HCT116 (cell line): ENCODE data around the gene NCOA6. TPM values are rescaled to one million over a fixed set of nuclear protein-coding genes. Genes with fewer than 3 reads are reported as not detected.

Experiments
- ATAC-seq: fragments of 200-7000 bp; cut with Tn5 transposase; 2 replicates; pipeline ENCODE4 v1.9.1; 2020; ENCODE audit warnings: mild to moderate bottlenecking, moderate library complexity
- BruUV-seq: library from RNA; stranded (reverse); fragments of 400-500 nt; replicated peaks from 2 replicates; lab custom pipeline; 2021; lab: Mats Ljungman, UMichigan
- CTCF ChIA-PET: fragments of 300-600 bp; sonication (Branson Sonifier 250); formaldehyde crosslinking; loops from one replicate; lab custom pipeline; 2021; ENCODE audit warnings: antibody characterized with exemption; lab: Charles Lee
- POLR2A ChIA-PET: fragments of 300-600, 350-600 bp; sonication (Branson Sonifier 250); formaldehyde crosslinking; loops from one replicate; lab custom pipeline; 2021; ENCODE audit warnings: antibody characterized with exemption; lab: Charles Lee
- RAD21 ChIA-PET, 2 experiments: fragments of 300-600 bp; sonication (Branson Sonifier 250); formaldehyde crosslinking; loops; one replicate each; lab custom pipeline; 2023; ENCODE audit warnings: low total read pairs in 2 of 2; ENCODE audit not compliant: uncharacterized antibody in 2 of 2, unreplicated experiment in 2 of 2, low non-redundant PET in 1 of 2; lab: Charles Lee
- DNase-seq: peaks from one replicate; pipeline ENCODE4 v3.0.0-alpha.2; 2010; ENCODE audit warnings: low read depth, low spot score
- H2AFZ ChIP-seq: fragments of 200-600 bp; shearing (Covaris generic), sonication (generic); 2 replicates; pipeline ENCODE4 v1.6.1; 2017; ENCODE audit warnings: low read depth, mixed run types, mixed read lengths, antibody characterized with exemption, low read length; ENCODE audit not compliant: poor library complexity, severe bottlenecking
- H3K27ac ChIP-seq: 2 replicates; pipeline ENCODE4 v1.5.1; 2012; ENCODE audit warnings: low read depth, low read length
- H3K27me3 ChIP-seq: fragments of 200-600 bp; sonication (generic); 2 replicates; pipeline ENCODE4 v1.6.1; 2016; ENCODE audit warnings: mixed run types, low read length, mixed read lengths; ENCODE audit not compliant: insufficient read depth
- H3K36me3 ChIP-seq, 2 experiments: fragments of 200-500 bp in 1 of 2; fragments of 200-600 bp in 1 of 2; sonication (Bioruptor generic) in 1 of 2; sonication (generic) in 1 of 2; 2 replicates each; pipeline versions ENCODE4 v1.5.1 to v1.6.1; 2014 to 2016; ENCODE audit warnings: low read length in 2 of 2, inconsistent platforms in 1 of 2, mixed read lengths in 1 of 2, mixed run types in 1 of 2; ENCODE audit not compliant: insufficient read depth in 2 of 2, control insufficient read depth in 1 of 2
- H3K4me1 ChIP-seq, 2 experiments: fragments of 200-600 bp in 1 of 2; sonication (generic) in 1 of 2; 2 replicates each; pipeline versions ENCODE4 v1.5.1 to v1.6.1; 2012 to 2017; ENCODE audit warnings: low read length in 2 of 2, inconsistent platforms in 1 of 2, mild to moderate bottlenecking in 1 of 2, mixed read lengths in 1 of 2, mixed run types in 1 of 2, moderate library complexity in 1 of 2; ENCODE audit not compliant: insufficient read depth in 2 of 2, control insufficient read depth in 1 of 2
- H3K4me2 ChIP-seq: fragments of 200-600 bp; sonication (generic); 2 replicates; pipeline ENCODE4 v1.6.1; 2017; ENCODE audit warnings: mixed run types, low read length, mixed read lengths
- H3K4me3 ChIP-seq, 2 experiments: fragments of 200-600 bp in 1 of 2; sonication (generic) in 1 of 2; replicated peaks in 1 of 2; 2 replicates each; pipeline ENCODE4 v1.5.1; 2011 to 2016; ENCODE audit warnings: low read length in 2 of 2, control low read depth in 1 of 2, low read depth in 1 of 2, mild to moderate bottlenecking in 1 of 2, mixed read lengths in 1 of 2, mixed run types in 1 of 2
- H3K79me2 ChIP-seq: fragments of 200-600 bp; sonication (generic); 2 replicates; pipeline ENCODE4 v1.6.1; 2017; ENCODE audit warnings: mild to moderate bottlenecking, mixed run types, low read length, moderate library complexity, mixed read lengths; ENCODE audit not compliant: insufficient read depth
- H3K9ac ChIP-seq: fragments of 200-600 bp; sonication (generic); 2 replicates; pipeline ENCODE4 v1.6.1; 2016; ENCODE audit warnings: low read length, mixed read lengths
- H3K9me2 ChIP-seq: fragments of 200-600 bp; sonication (generic), shearing (Covaris generic); 2 replicates; pipeline ENCODE4 v1.6.1; 2017; ENCODE audit warnings: mixed run types, mild to moderate bottlenecking, moderate library complexity; ENCODE audit not compliant: insufficient read depth
- H3K9me3 ChIP-seq, 2 experiments: fragments of 200-500 bp in 1 of 2; fragments of 200-600 bp in 1 of 2; sonication (Bioruptor generic) in 1 of 2; sonication (generic) in 1 of 2; 2 replicates each; pipeline ENCODE4 v1.6.1; 2014 to 2017; ENCODE audit warnings: low read length in 2 of 2, mixed read lengths in 2 of 2, inconsistent platforms in 1 of 2, low read depth in 1 of 2, mild to moderate bottlenecking in 1 of 2, mixed run types in 1 of 2, moderate library complexity in 1 of 2; ENCODE audit not compliant: control insufficient read depth in 1 of 2, insufficient read depth in 1 of 2
- H4K20me1 ChIP-seq: fragments of 200-600 bp; sonication (generic), shearing (Covaris generic); 2 replicates; pipeline ENCODE4 v1.6.1; 2017; ENCODE audit warnings: mixed run types, mild to moderate bottlenecking, moderate library complexity; ENCODE audit not compliant: insufficient read depth
- ATF3 ChIP-seq: IDR thresholded peaks from 2 replicates; pipeline ENCODE4 v1.6.1; 2012
- CBX3 ChIP-seq: IDR thresholded peaks from 2 replicates; pipeline ENCODE4 v1.6.1; 2012; ENCODE audit warnings: low read depth
- CEBPB ChIP-seq: IDR thresholded peaks from 2 replicates; pipeline ENCODE4 v1.6.1; 2012; ENCODE audit warnings: low read depth
- CTCF ChIP-seq, 3 experiments: fragments of 200-600 bp in 1 of 3; sonication (generic) in 1 of 3; IDR thresholded peaks in 2 of 3; conservative IDR thresholded peaks in 1 of 3; 2 replicates each; pipeline ENCODE4 v1.5.1; 2012 to 2017; ENCODE audit warnings: low read depth in 2 of 3, low read length in 2 of 3, antibody characterized with exemption in 1 of 3, borderline replicate concordance in 1 of 3, control low read depth in 1 of 3, mild to moderate bottlenecking in 1 of 3, mixed read lengths in 1 of 3, mixed run types in 1 of 3, moderate library complexity in 1 of 3; ENCODE audit not compliant: insufficient read depth in 1 of 3
- EGR1 ChIP-seq: IDR thresholded peaks from 2 replicates; pipeline ENCODE4 v1.6.1; 2012; ENCODE audit warnings: low read depth
- ELF1 ChIP-seq: IDR thresholded peaks from 2 replicates; pipeline ENCODE4 v1.6.1; 2012; ENCODE audit warnings: low read depth, borderline replicate concordance
- EZH2 ChIP-seq: fragments of 200-600 bp; sonication (generic); IDR thresholded peaks from 2 replicates; pipeline ENCODE4 v1.6.1; 2017; ENCODE audit warnings: antibody characterized with exemption, mixed run types
- EZH2phosphoT487 ChIP-seq: fragments of 200-600 bp; IDR thresholded peaks from 2 replicates; pipeline ENCODE4 v1.6.1; 2018; ENCODE audit warnings: antibody characterized with exemption, borderline replicate concordance
- MAX ChIP-seq: IDR thresholded peaks from 2 replicates; pipeline ENCODE4 v1.6.1; 2012
- POLR2A ChIP-seq: IDR thresholded peaks from 2 replicates; pipeline ENCODE4 v1.7.0; 2011; ENCODE audit warnings: borderline replicate concordance; ENCODE audit not compliant: insufficient read depth, insufficient read length; ENCODE audit errors: extremely low read depth
- REST ChIP-seq: IDR thresholded peaks from 2 replicates; pipeline ENCODE4 v1.6.1; 2012; ENCODE audit warnings: low read depth
- SIN3A ChIP-seq: IDR thresholded peaks from 2 replicates; pipeline ENCODE4 v1.6.1; 2012; ENCODE audit warnings: low read depth
- SP1 ChIP-seq: IDR thresholded peaks from 2 replicates; pipeline ENCODE4 v1.6.1; 2012; ENCODE audit warnings: low read depth
- YY1 ChIP-seq: IDR thresholded peaks from 2 replicates; pipeline ENCODE4 v1.6.1; 2011; ENCODE audit warnings: low read length, low read depth, moderate library complexity, mild to moderate bottlenecking; ENCODE audit not compliant: insufficient replicate concordance; ENCODE audit errors: extremely low read depth
- ZBTB33 ChIP-seq: IDR thresholded peaks from 2 replicates; pipeline ENCODE4 v1.6.1; 2011; ENCODE audit warnings: mild to moderate bottlenecking, low read length, moderate library complexity; ENCODE audit not compliant: insufficient replicate concordance; ENCODE audit errors: extremely low read depth
- ZFX ChIP-seq: fragments of 450-650 bp; IDR thresholded peaks from 2 replicates; pipeline ENCODE4 v1.6.1; 2017
- intact Hi-C: fragments of 100-400 bp; cut with micrococcal nuclease; formaldehyde crosslinking; loops from 2 replicates; pipeline ENCODE4 v1.10.0; 2022
- total RNA-seq: library from RNA; stranded (reverse); gene quantifications from one replicate; pipeline ENCODE4 v1.2.1, GENCODE V29; 2021; ENCODE audit not compliant: unreplicated experiment

The NCOA6 gene
- total RNA-seq, 1 experiment from 2014 or later = 24.8 TPM

GRCh38 chr20:34794006-34794585 is 31.4 kb downstream of the NCOA6 start:
- intact Hi-C loops = no loop called here
- ChIA-PET RAD21 (no interaction called here), POLR2A (no interaction called here), CTCF (interaction anchor here (1.9 kb wide), 1 partner anchor 24 kb away, joined by 8 read pairs; no protein-coding TSS in a partner anchor)
- Histone ChIP-seq H3K36me3 (no peaks in the 10 kb centered on the region; a peak in 1 of 4 replicates), H3K4me2 (no peak overlapping the region), H4K20me1 (no peaks in the 10 kb centered on the region; the same call in 1 of the 2 replicates), H3K4me1 (no peaks in the 10 kb centered on the region), H3K9me2 (no peaks in the 10 kb centered on the region), H2AFZ (no peak overlapping the region), H3K79me2 (peaks cover 48% of the 10 kb centered on the region), H3K9ac (no peak overlapping the region), H3K9me3 (no peaks in the 10 kb centered on the region), H3K27ac (no peak overlapping the region), H3K27me3 (no peaks in the 10 kb centered on the region), H3K4me3 (no peak overlapping the region)
- TF ChIP-seq CTCF (IDR thresholded peaks at IDR 0.05 in 2 of 3, conservative IDR thresholded peaks at IDR 0.05 in 1 of 3; ENCODE audit: borderline replicate concordance in 1 of 3, insufficient read depth in 1 of 3, low read depth in 2 of 3, low read length in 2 of 3) (no peak), CEBPB (no peak), EGR1 (no peak), YY1 (no peak), ZBTB33 (no peak), EZH2phosphoT487 (no peak), CBX3 (no peak), SP1 (no peak), SIN3A (no peak), MAX (no peak), REST (no peak), EZH2 (no peak), ELF1 (no peak), ZFX (no peak), POLR2A (no peak), ATF3 (no peak)
- BruUV-seq = no TSS peak
- no peak for DNase-seq
- ATAC-seq = no peak
